PC-9 (cell line): Measurements from ENCODE around the gene RBBP4. TPM values are rescaled to one million over a fixed set of nuclear protein-coding genes. Genes with fewer than 3 reads are reported as not detected.

Experiments used
- BruUV-seq: library from RNA; stranded (reverse); fragments of 400-500 nt; replicated peaks from 2 replicates; lab custom pipeline; 2021; lab: Mats Ljungman, UMichigan
- CTCF ChIA-PET: fragments of 300-600 bp; sonication (Branson Sonifier 250); formaldehyde crosslinking; loops from one replicate; lab custom pipeline; 2022; ENCODE audit warnings: antibody characterized with exemption; lab: Charles Lee
- POLR2A ChIA-PET: fragments of 300-600 bp; sonication (Branson Sonifier 250); formaldehyde crosslinking; loops from one replicate; lab custom pipeline; 2022; ENCODE audit warnings: antibody characterized with exemption; ENCODE audit not compliant: unreplicated experiment; lab: Charles Lee
- DNase-seq, 2 experiments: peaks; one replicate each; pipeline versions ENCODE4 v3.0.0 to v3.0.0-alpha.2; 2015 to 2022; ENCODE audit warnings: mixed read lengths in 1 of 2
- H2AFZ ChIP-seq: fragments of 200-600 bp; sonication (generic); 2 replicates; pipeline ENCODE4 v1.8.1; 2017; ENCODE audit warnings: antibody characterized with exemption
- H3F3A ChIP-seq: fragments of 200-600 bp; sonication (generic); 2 replicates; pipeline ENCODE4 v1.8.1; 2017; ENCODE audit warnings: antibody characterized with exemption, mild to moderate bottlenecking, low read depth; ENCODE audit not compliant: insufficient read depth
- H3K27ac ChIP-seq: fragments of 200-600 bp; sonication (generic); 2 replicates; pipeline ENCODE4 v1.6.1; 2016; ENCODE audit warnings: mixed run types
- H3K27me3 ChIP-seq: fragments of 200-600 bp; sonication (generic); 2 replicates; pipeline ENCODE4 v1.6.1; 2016; ENCODE audit warnings: low read depth, mixed run types; ENCODE audit not compliant: insufficient read depth
- H3K36me3 ChIP-seq: fragments of 200-600 bp; sonication (generic); 2 replicates; pipeline ENCODE4 v1.6.1; 2016; ENCODE audit warnings: low read depth, mixed run types
- H3K4me1 ChIP-seq: fragments of 200-600 bp; sonication (generic); replicated peaks from 2 replicates; pipeline ENCODE4 v1.6.1; 2016; ENCODE audit warnings: mixed run types; ENCODE audit not compliant: insufficient read depth
- H3K4me2 ChIP-seq: fragments of 200-600 bp; sonication (generic); 2 replicates; pipeline ENCODE4 v1.6.1; 2017; ENCODE audit warnings: mixed run types
- H3K4me3 ChIP-seq: fragments of 200-600 bp; sonication (generic); 2 replicates; pipeline ENCODE4 v1.6.1; 2016; ENCODE audit warnings: mixed run types
- H3K79me2 ChIP-seq: fragments of 200-600 bp; sonication (generic); 2 replicates; pipeline ENCODE4 v1.6.1; 2017; ENCODE audit warnings: low read depth, mixed run types
- H3K9me2 ChIP-seq: fragments of 200-600 bp; sonication (generic); 2 replicates; pipeline ENCODE4 v1.8.1; 2017; ENCODE audit warnings: mild to moderate bottlenecking; ENCODE audit not compliant: insufficient read depth
- H3K9me3 ChIP-seq: fragments of 200-600 bp; sonication (generic); 2 replicates; pipeline ENCODE4 v1.8.1; 2016; ENCODE audit warnings: low read depth; ENCODE audit not compliant: insufficient read depth
- H4K20me1 ChIP-seq: fragments of 200-600 bp; sonication (generic); 2 replicates; pipeline ENCODE4 v1.8.1; 2017; ENCODE audit not compliant: insufficient read depth
- EZH2 ChIP-seq: fragments of 200-600 bp; sonication (generic); IDR thresholded peaks from 2 replicates; pipeline ENCODE4 v1.8.0; 2017; ENCODE audit warnings: antibody characterized with exemption, low read depth
- intact Hi-C: fragments of 100-400 bp; cut with micrococcal nuclease; formaldehyde crosslinking; loops from one replicate; pipeline ENCODE4 v1.10.0; 2022; ENCODE audit not compliant: unreplicated experiment
- total RNA-seq: library from RNA; stranded (reverse); gene quantifications from 2 replicates; pipeline ENCODE4 v1.2.3, GENCODE V29; 2021
- TF ChIP-seq, protein P1 (sequence below): fragments of 200-600 bp; sonication (generic); conservative IDR thresholded peaks from 2 replicates; pipeline ENCODE4 v1.6.1; 2017; ENCODE audit warnings: mixed run types, antibody characterized with exemption, mild to moderate bottlenecking, moderate library complexity

The RBBP4 gene
- total RNA-seq, 1 experiment from 2014 or later, result 206 TPM

DNA sequence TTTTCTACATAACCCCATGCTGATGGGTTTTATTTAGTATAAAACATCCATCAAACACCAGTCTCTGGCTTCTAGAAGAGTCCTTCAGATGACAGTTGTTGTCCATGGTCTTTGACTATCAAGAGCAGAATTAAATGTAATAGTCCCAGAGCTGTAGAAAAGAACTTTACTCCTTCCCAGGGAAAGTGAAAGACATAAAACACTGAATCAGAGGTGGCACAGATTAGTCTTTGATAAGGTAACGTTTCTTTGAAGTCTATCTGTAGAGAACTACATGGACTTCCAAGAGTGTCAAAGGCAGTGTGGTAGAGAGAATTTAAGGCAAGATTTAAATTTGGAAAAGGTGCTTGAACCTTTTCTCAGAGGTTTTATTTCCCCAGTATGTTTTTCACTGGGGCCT is 29.6 kb downstream of the RBBP4 start:
- H2AFZ ChIP-seq, result no peak overlapping the region
- no peak overlapping the region for H3K4me2 ChIP-seq
- H4K20me1 ChIP-seq, result no peaks in the 10 kb centered on the region
- intact Hi-C loops, result no loop called here
- CTCF ChIA-PET, result no interaction called here
- POLR2A ChIA-PET, result no interaction called here
- no peaks in the 10 kb centered on the region for H3K4me1 ChIP-seq
- no peaks in the 10 kb centered on the region for H3K9me2 ChIP-seq
- BruUV-seq, result no TSS peak
- H3K9me3 ChIP-seq, result no peaks in the 10 kb centered on the region
- DNase-seq, result no peak
- H3K4me3 ChIP-seq, result no peak overlapping the region
- H3K27me3 ChIP-seq, result no peaks in the 10 kb centered on the region
- H3K36me3 ChIP-seq, result peaks cover 47% of the 10 kb centered on the region
- H3K27ac ChIP-seq, result no peak overlapping the region
- no peak for TF ChIP-seq EZH2
- TF ChIP-seq, protein P1, sequence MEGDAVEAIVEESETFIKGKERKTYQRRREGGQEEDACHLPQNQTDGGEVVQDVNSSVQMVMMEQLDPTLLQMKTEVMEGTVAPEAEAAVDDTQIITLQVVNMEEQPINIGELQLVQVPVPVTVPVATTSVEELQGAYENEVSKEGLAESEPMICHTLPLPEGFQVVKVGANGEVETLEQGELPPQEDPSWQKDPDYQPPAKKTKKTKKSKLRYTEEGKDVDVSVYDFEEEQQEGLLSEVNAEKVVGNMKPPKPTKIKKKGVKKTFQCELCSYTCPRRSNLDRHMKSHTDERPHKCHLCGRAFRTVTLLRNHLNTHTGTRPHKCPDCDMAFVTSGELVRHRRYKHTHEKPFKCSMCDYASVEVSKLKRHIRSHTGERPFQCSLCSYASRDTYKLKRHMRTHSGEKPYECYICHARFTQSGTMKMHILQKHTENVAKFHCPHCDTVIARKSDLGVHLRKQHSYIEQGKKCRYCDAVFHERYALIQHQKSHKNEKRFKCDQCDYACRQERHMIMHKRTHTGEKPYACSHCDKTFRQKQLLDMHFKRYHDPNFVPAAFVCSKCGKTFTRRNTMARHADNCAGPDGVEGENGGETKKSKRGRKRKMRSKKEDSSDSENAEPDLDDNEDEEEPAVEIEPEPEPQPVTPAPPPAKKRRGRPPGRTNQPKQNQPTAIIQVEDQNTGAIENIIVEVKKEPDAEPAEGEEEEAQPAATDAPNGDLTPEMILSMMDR, result no peak
- H3F3A ChIP-seq, result peaks cover 52% of the 10 kb centered on the region
- no peaks in the 10 kb centered on the region for H3K79me2 ChIP-seq

DNA sequence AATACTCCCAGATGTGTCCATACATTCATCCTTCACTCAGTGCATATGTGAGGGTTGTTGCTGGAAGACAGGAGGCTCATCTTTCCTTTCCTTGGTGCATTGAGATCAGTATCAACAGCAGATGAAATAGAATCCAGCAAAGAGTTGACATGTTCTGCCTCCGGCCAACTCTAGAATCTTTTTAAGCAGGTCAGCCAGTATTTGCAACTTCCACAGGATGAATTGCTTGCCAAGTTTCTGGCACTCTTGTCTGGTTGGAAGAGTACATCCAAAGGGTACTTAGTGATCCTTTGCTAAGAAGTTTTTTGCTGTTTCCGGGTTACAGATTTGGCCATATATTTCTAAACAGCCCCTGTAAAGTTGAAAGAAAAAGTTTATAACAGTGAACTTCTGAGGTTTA is 30.5 kb downstream of the RBBP4 start:
- CTCF ChIA-PET, result no interaction called here
- no peak overlapping the region for H2AFZ ChIP-seq

DNA sequence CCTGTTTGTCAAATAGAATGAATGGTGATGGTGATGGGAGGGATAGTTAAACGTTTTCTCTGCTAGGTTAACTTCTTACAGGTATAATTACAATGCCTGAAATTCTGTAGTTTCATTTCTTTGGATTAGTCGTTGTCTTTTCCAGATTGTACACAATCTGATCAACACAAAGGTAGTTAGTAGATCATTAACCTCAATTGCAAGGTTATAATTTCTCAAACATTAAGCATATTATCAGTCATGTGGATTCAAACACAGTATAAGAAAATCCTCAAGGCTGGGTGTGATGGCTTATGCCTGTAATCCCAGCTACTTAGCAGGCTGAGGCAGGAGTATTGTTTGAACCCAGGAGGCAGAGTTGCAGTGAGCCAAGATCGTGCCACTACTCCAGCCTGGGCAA is 31.0 kb downstream of the RBBP4 start:
- H3F3A ChIP-seq, result peaks cover 64% of the 10 kb centered on the region
- intact Hi-C loops, result no loop called here
- peaks cover 46% of the 10 kb centered on the region for H3K36me3 ChIP-seq
- CTCF ChIA-PET, result no interaction called here
- no peak overlapping the region for H3K27ac ChIP-seq
- DNase-seq, result no peak
- no peak for TF ChIP-seq EZH2
- no peaks in the 10 kb centered on the region for H3K9me2 ChIP-seq
- no peaks in the 10 kb centered on the region for H3K9me3 ChIP-seq
- no peak overlapping the region for H3K4me3 ChIP-seq
- no peak overlapping the region for H3K4me2 ChIP-seq
- no peaks in the 10 kb centered on the region for H3K79me2 ChIP-seq
- no peaks in the 10 kb centered on the region for H3K4me1 ChIP-seq
- POLR2A ChIA-PET, result no interaction called here
- no TSS peak for BruUV-seq
- H4K20me1 ChIP-seq, result no peaks in the 10 kb centered on the region
- no peak overlapping the region for H2AFZ ChIP-seq
- H3K27me3 ChIP-seq, result no peaks in the 10 kb centered on the region

More for the DNA sequence above, 30.5 kb downstream of the RBBP4 start:
- no TSS peak for BruUV-seq
- intact Hi-C loops, result no loop called here
- H4K20me1 ChIP-seq, result no peaks in the 10 kb centered on the region
- peaks cover 59% of the 10 kb centered on the region for H3F3A ChIP-seq
- no peak overlapping the region for H3K4me3 ChIP-seq
- peaks cover 46% of the 10 kb centered on the region for H3K36me3 ChIP-seq
- no peak for TF ChIP-seq EZH2
- TF ChIP-seq, protein P1, result no peak
- no peaks in the 10 kb centered on the region for H3K27me3 ChIP-seq
- H3K27ac ChIP-seq, result no peak overlapping the region
- H3K9me3 ChIP-seq, result no peaks in the 10 kb centered on the region
- DNase-seq, result no peak
- POLR2A ChIA-PET, result no interaction called here
- H3K9me2 ChIP-seq, result no peaks in the 10 kb centered on the region
- no peaks in the 10 kb centered on the region for H3K79me2 ChIP-seq
- H3K4me1 ChIP-seq, result no peaks in the 10 kb centered on the region
- H3K4me2 ChIP-seq, result no peak overlapping the region

DNA sequence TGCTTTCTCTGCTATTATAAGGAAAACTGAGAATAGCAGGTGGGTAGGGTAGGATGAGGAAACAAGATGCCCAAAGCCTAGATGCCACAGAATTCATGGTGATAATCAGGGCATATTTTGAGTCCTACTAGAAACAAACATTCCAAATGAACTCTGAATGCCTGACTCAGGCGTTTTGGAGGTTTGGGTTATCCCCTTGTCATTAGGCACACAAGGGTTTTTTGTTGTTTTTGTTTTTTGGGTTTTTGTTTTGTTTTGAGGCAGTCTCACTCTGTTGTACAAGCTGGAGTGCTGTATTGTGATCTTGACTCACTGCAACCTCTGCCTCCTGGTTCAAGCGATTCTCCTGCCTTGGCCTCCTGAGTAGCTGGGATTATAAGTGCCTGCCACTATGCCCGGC is 32.4 kb downstream of the RBBP4 start:
- ChIA-PET POLR2A (no interaction called here), CTCF (no interaction called here)
- TF ChIP-seq, protein P1, result no peak
- TF ChIP-seq EZH2, result no peak
- no peak overlapping the region for H3K4me3 ChIP-seq
- intact Hi-C loops, result no loop called here
- H3F3A ChIP-seq, result peaks cover 65% of the 10 kb centered on the region
- no peaks in the 10 kb centered on the region for H3K4me1 ChIP-seq
- BruUV-seq, result no TSS peak
- H3K79me2 ChIP-seq, result no peaks in the 10 kb centered on the region
- DNase-seq, result no peak
- H2AFZ ChIP-seq, result no peak overlapping the region
- no peaks in the 10 kb centered on the region for H3K9me3 ChIP-seq
- H3K27ac ChIP-seq, result no peak overlapping the region
- H3K9me2 ChIP-seq, result no peaks in the 10 kb centered on the region
- peaks cover 42% of the 10 kb centered on the region for H3K36me3 ChIP-seq
- no peak overlapping the region for H3K4me2 ChIP-seq
- H3K27me3 ChIP-seq, result no peaks in the 10 kb centered on the region
- H4K20me1 ChIP-seq, result no peaks in the 10 kb centered on the region
